Stimulated activated CD4-positive, alpha-beta T cell treated with anti-CD3 and anti-CD28 coated beads, TNF-alpha, amount 100 ng/mL, for 24 hours (primary cell): ENCODE data around the gene ADAMTSL1.

ENCODE experiments used
- DNase-seq, 3 experiments: peaks; one replicate each; pipeline ENCODE4 v3.0.0-alpha.2; 2020; ENCODE audit warnings: low read depth in 3 of 3

ADAMTSL1 gene

DNA sequence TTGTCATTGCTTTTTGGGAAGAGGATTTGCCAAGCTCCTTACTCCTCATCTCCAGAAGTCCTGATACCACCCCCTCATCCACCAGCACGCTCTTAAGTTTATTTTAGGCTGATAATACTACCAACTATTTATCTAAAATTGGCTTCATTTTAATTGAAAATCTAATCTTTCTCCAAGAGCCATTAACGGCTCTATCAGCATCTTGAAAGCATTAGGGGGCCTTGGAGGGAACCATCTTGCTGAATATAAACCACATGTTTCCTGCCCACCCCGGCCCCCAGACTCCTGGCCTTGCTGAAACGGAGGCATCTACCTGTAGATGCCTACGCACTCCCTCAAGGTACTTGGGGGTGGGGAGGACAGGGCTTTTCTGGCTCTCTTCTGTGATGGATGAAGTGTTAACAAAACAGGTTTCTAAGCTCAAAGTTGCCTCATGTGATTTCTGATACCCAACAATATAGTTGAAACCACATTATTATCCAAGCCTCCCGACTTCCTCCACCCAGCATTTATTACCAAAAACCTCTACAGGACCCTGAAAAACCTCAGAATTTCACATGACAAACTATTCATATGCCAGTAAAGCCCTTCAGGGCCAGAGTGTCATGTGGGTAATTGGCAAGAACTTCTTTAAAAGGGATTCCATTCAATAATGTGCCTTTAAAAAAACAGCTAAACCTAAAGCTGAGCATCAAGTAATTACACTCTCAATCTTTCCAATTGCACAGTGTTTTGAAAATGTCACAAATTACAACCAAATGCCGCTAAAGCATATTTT lies 462.3 kb downstream of the ADAMTSL1 start:
- no peak for DNase-seq

DNA sequence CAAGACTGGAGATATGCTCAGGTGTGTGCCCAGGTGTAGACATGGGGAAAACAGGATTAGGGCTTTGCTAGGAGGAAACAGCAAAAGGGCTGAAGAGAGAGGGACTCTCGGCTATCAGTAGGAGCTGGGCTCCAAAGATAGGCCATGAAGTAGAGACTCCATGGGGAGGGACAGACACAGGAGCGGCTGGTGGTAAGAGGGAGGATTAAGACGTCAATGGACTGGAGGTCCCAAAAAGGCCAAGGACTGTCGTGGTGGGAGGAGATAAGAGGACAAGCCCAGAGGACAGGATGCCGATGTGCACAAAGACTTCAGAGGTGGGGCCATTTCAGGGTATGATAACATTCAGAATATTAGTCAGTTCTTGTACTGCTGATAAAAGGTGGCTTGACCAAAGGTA lies 466.0 kb downstream of the ADAMTSL1 start:
- DNase-seq: no peak

DNA sequence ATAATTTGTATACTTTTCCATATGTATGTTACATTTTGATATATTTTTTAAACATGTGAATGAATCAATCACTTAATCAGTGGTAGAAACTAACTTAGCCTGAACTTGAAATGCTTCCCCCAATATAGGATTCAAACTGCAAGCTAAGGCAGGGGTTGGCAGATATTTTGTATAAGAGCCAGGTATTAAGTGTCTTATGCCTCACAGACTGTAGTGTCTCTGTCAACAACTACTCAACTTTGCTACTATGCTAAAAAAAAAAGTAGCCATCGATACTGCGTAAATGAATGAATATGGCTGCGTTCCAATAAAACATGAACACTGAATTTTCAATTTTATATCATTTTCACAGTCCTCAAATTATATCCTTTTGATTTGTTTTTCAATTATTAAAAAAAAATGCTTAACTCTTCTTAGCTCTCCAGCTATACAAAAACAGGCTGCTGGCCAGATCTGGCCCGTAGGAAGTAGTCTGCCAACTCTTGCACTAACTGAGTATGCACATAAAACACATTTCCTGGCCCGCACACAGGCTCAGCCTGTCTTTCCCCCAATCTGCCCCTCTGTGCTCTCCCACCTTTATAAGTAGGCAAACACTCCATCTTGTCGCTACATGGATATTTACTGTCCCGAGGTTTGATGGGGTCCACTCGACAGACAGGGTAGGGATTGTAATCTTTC lies 467.2 kb downstream of the ADAMTSL1 start:
- no peak for DNase-seq

DNA sequence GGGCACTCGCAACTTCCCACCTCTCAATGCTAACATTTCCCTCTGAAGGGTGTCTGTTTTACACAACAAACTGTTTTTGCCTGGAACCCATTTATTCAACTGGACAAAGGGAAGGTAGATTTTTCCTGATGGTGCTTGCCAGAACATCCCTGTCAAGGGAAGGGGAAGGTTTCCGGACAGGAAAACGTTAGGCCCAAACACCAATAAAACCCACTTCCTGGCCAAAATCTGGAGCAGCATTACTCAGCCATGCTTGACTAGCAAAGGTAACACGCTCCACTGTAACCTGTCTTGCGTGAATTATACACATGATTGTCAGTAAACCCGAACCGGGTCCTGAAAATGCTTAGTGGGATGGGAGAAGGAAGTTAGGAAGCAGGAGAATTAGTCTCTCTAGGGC lies 468.8 kb downstream of the ADAMTSL1 start:
- DNase-seq: no peak

DNA sequence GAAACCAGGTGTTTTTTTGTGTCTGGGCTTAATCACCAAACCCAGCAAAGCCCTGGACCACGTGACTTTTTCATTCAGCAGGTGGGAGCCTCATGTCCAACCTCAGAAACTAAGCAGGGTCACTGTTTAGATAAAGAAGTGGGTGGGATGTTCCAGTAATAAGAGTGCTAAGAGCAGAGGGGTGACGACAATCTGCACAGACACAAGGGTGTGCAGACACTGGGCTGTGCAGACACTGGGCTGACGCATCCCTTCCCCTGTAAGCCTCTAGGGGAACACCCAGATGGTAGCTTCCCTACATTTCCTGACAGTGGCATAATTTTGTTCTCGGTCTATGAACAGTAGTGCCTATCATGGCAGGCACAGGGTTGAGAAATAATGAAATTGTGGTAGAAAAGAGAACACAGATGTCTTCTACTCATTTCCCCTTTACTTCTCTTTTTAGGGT lies 474.0 kb downstream of the ADAMTSL1 start:
- DNase-seq: no peak

DNA sequence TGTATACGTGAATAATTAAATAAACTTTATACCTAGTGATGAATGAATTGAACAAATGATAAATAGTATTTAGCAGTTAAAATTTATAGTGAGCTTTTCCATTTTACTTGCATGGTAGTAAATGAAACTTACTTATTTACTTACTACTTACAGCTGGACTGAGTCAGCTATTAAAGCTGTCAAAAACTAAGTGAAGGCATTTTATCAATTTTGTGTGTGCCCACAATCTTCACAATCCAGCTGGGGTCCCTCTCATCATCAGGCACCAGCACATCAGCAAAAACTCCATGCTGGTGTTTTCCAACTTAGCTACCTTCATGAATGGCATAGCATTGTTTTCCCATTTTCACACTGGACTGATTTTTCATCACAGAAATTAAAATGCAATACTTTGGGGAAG lies 478.0 kb downstream of the ADAMTSL1 start:
- DNase-seq: no peak

DNA sequence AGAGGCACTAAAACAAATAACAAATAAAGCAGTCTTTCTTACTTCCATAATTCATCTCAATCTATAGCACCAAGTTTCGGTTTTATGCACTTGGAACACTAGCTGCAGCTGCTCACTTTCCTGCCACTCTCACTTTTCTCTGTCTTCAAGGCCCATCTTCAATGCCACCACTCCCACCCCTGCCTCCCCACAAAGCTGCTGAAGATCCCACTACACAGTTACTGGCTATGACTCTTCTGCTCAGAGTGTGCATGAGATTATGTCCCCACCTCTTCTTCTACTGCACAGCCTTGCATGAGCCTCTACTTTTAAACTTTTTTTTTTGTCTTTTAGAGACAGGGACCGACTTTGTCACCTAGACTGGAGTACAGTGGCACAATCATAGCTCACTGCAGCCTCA lies 481.7 kb downstream of the ADAMTSL1 start:
- no peak for DNase-seq
